GM18951 (cell line): Measurements from ENCODE around the gene R3HDM2.
"Not testable (repeated sequence)": the region's sequence is repeated elsewhere in the genome, so short reads cannot be mapped to it uniquely, and the experiment has no call there.

Source experiments
- POLR2A ChIP-seq: IDR thresholded peaks from 4 replicates; pipeline ENCODE4 v1.6.1; 2011; ENCODE audit warnings: mild to moderate bottlenecking; ENCODE audit not compliant: insufficient read length, insufficient read depth; ENCODE audit errors: extremely low read depth
- in situ Hi-C: fragments of 300-500 bp; cut with MboI; formaldehyde crosslinking; loops from one replicate; pipeline ENCODE4 v1.12.0; 2022; ENCODE audit warnings: low sequenced_read_pairs, mixed read lengths, inconsistent platforms; ENCODE audit not compliant: unreplicated experiment

R3HDM2 gene

DNA sequence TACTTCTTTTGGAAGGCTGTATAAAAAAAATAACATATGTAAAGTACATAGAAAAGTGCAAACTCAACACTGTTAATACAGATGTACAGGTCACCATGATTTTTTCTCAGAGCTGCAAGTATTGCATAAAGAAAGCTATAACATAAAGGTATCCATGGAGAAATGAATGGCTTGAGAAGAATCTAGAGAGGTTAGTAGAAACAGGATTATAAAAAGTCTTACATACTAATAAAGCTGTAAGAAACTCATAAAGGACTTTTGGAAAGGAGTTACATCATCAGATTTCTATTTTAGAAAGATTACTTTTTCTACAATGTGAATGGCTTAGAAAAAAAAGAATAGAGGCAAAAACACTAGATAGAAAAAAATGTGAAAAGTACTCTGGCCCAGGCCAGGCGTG is 46.4 kb downstream of the R3HDM2 start:
- no peak for TF ChIP-seq POLR2A

DNA sequence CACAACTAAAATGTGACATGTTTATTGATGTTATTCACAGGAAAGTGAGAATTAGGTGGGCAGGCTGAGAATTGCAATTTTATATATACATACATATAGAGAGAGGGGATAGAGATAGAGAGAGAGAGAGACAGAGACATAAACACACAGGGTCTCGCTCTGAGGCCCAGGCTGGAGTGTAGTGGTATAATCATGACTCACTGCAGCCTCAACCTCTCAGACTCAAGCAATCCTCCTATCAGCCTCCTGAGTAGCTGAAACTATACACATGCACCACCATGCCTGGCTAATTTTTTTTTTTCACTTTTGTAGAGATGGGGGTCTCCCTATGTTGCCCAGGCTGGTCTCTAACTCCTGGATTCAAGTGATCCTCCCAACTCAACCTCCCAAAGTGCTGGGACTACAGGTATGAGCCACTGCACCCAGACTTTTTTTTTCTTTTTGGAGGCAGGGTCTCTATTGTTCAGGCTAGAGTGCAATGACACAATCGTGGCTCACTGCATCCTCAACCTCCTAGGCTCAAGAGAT is 49.1 kb downstream of the R3HDM2 start:
- in situ Hi-C loops, result no loop called here
- no peak for TF ChIP-seq POLR2A

More for the DNA sequence above, 46.4 kb downstream of the R3HDM2 start:
- in situ Hi-C loops, result no loop called here

DNA sequence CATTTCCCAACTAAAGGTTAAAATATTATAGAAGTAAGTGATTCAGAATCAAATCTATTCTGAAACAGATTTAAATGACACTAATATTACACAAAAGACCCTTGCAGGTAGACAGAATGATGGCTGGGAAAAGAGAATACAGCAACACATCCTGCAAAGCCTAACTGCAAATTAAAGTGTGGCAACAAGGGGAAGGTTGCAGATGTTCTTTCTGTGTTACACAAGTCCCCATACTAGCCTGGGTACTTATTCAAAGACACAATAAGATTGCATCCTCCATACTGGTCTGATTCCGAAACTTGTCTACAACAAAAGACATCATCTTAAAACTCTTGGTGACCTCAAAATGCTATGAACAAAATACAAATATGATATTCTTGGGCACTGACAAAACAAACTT is 50.5 kb downstream of the R3HDM2 start:
- in situ Hi-C loops, result no loop called here

DNA sequence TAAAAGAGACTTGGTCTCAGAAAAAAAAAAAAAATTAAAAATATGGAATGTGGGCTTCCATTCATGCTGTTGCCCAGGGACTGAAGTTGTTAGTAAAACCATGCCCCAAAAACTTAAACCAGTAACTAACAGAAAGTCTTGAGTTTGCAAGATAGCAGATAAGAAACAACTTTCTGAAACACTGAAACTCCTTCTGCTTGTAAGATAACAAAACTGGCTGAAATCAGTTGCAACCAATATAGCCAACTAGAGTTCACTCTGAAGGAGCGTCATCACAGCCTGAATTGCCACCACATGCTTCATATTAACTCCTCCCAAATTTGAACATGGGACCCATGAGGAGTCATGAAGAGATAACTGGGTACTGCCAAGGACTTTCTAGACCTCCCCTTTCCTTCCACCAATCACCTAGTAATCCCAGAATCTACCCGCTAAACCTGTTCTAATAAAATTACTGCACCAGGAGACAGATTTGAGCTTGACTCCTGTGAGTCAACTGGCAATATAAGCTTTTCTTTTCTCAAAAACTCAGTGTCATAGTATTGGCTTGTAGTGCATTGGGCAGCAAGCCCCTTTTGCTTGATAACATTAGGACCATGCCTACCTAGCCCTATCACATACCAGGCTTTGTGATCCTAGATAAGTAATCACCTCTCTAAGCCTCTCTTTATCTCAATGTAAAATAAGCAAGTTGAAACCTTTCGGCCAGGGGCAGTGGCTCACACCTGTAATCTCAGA is 53.6 kb downstream of the R3HDM2 start:
- in situ Hi-C loops, result no loop called here
- no peak for TF ChIP-seq POLR2A

More for the DNA sequence above, 50.5 kb downstream of the R3HDM2 start:
- TF ChIP-seq POLR2A, result no peak

DNA sequence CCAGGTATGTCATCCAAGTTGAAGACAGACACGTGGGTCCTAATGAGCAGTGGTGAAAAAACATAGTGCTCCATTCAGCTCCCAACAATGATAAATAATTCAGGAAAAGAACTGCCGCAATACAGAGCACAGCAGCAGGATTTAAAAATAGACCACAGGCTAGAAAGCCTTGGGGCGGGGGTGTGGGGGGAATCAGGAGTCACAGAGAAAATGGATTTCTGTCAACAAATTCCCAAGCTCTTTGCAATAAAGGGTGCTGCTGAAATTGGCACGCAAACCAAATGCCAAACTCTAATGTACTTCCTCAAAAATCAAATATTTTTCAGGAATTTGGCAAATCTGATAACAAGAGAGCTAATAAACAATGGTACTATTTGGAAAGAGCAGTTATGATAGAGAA is 58.6 kb downstream of the R3HDM2 start:
- in situ Hi-C loops, result no loop called here
- TF ChIP-seq POLR2A, result no peak

DNA sequence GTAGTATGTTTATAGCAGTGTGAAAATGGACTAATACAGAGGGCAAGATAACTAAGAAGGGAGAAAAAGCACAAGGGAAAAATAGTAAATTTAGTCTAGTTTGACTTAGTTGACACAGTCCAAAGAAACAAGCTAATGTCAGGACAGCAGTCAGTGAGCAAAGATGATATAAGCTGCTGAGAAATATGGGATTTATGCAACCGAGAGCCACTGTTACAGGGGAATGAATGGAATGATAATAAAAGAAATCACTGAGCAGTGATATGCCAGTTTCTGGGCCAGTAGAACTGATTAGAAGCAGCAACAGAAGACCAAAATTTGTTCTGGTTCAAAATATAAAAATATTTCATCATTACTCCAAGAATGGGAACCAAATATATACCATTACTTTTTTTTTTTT is 60.1 kb downstream of the R3HDM2 start:
- in situ Hi-C loops, result no loop called here
- no peak for TF ChIP-seq POLR2A

DNA sequence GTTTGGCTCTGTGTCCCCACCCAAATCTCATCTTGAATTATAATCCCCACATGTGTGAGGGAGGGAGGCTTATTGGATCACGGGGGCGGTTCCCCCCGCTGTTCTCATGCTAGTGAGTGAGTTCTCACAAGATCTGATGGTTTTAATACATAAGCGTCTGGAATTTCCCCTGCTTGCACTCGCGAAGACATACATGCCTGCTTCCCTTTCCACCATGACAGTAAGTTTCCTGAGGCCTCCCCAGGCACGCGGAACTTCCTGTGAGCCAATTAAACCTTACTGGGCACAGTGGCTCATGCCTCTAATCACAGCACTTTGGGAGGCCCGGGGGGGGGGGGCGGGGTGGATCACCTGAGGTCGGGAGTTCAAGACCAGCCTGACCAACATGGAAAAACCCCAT is 60.8 kb downstream of the R3HDM2 start:
- in situ Hi-C loops, result no loop called here
- no peak for TF ChIP-seq POLR2A

DNA sequence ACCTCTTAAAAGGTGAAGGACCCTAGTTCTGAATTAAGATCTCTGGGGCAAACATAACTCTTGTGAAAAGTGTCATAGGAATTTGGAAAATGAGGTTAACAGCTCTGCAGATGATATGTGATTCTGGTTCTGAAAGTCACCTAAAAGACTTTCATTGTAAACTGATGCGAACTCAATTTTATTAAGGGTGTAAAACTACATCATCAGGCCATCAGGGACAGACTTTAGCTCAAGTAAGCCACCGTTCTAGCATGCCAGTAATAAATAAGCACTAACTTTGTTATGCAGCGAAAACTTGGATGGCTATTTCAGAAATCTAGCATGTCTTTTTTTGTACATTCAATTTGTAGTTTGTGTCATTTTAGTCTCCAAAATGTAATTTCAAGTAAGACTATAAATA is 61.6 kb downstream of the R3HDM2 start:
- TF ChIP-seq POLR2A, result no peak
- in situ Hi-C loops, result no loop called here

DNA sequence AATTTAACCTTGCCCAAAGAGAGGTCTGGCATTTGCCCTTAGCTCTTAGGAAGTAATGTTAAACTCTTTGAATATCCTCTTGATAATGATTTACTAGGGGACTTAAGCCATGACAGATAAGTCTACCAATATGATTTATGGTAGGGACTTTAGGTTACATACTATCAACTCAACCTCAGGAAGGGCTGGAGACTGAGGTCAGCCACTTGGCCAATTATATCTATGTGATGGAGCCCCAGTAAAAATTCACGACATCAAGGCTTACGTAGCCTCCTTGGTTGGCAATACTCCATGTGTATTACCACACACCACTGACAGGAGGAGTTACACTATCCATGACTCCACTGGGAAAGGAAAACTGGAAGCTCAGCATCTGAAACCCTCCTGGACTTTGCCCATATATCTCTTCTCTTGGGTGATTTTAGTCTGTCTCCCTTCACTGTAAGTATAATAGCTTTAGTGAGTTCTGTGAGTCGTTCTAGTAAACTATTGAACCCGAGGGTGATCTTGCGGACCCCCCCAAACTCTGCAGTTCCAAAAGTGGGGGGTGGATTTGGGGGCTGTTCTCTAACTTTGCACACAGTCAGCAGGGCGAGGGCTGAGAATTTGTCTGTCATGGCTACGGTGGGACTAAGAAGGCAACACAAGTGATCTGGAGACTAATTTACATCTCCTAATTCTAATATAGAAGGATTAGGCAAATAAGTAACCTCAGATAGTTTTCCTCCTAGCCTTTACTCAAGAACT is 62.3 kb downstream of the R3HDM2 start:
- in situ Hi-C loops, result no loop called here
- TF ChIP-seq POLR2A, result no peak

DNA sequence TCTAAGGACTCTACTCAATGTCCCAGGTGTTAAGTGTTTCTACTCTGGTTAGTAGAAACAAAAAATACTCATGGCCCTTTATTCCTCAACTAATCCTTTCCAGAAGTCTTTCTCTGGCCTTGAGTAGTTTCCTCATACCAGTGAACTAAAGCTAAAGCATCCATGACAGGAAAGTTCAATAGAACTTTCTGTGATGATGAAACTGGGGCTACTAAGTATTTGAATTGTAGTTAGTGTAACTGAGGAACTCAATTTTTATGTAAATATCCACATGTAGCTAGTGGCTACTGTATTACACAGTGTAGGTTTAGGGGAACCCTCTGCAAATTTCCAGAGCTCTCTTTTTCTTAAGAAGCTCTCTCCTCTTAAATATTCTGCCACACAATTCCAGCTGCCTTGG is 63.7 kb downstream of the R3HDM2 start:
- in situ Hi-C loops, result no loop called here
- TF ChIP-seq POLR2A, result no peak

DNA sequence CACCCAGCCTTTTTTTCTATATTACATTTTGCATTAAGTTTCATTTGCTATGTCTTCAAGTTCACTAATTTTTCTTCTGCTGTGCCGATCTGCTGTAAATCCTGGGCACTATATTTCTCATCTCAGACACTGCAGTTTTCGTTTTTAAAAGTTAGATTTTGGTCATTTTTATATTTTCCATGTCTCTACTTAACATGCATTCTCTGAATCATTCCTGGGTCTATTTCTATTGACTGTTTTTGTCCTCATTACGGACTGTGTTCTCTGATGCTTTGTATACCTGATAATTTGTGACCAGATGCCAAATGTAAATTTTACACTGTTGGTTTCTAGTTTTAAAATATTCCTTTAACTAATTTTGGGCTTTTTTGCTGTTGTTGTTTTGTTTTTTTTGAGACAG is 64.5 kb downstream of the R3HDM2 start:
- TF ChIP-seq POLR2A, result no peak
- in situ Hi-C loops, result no loop called here

DNA sequence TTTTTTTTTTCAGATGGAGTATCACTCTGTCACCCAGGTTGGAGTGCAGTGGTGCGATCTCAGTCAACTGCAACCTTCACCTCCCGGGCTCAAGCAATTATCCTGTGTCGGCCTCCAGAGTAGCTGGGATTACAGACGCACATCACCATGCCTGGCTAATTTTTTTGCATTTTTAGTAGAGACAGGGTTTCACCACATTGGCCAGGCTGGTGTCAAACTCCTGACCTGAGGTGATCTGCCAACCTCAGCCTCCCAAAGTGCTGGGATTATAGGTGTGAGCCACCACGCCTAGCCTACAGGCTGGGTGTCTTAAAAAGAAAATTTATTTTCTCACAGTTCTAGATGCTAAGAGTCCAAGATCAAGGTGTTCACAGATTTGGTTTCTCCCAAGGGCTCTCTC is 66.7 kb downstream of the R3HDM2 start:
- in situ Hi-C loops, result not testable (repeated sequence)

DNA sequence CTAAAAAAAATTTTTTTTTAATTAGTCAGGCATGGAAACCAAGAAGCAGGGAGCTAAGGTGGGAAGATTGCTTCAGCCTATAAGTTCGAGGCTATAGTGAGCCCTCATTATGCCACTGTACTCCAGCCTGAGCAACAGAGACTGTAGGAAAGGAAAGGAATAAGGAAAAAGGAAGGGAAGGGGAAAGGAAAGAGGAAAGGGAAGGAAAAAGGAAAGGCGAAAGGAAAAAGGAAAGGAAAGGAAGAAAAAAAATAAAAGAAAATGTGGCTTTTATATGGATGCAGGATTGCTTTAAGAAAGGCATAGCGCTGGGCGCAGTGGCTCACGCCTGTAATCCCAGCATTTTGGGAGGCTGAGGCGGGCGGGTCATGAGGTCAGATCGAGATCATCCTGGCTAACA is 70.4 kb downstream of the R3HDM2 start:
- no peak for TF ChIP-seq POLR2A
- in situ Hi-C loops, result no loop called here

DNA sequence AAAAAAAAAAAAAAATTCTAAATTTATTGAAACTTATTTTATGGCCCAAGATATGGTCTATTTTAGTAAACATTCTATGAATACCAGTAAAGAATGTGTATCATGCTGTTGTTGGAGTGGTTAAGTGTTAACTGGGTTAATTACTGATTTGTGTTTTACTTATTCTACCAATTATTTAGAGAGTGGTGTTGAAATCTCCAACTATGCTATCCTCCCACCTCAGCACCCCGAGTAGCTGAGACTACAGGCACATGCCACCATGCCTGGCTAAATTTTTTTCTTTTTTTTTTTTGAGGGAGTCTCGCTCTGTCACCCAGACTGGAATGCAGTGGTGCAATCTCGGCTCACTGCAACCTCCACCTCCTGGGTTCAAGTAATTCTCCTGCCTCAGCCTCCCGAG is 72.2 kb downstream of the R3HDM2 start:
- in situ Hi-C loops, result no loop called here
- no peak for TF ChIP-seq POLR2A

DNA sequence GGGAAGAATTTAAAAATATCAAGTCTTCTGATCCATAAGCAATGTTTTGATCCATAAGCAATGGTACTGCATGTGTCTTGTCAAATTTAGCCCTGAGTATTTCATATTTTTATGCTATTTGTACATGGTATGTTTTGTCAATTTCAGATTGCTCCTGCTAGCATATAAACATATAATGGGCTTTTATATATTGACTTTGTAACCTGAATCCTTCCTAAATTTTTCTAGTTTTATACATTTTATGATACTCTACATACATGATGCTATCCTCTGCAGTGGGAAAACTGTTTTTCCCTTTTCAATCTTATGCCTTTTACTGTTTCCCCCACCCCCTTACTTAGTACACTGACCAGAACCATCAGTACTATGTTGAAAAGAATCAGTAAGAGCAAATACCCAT is 75.1 kb downstream of the R3HDM2 start:
- in situ Hi-C loops, result no loop called here
- no peak for TF ChIP-seq POLR2A

DNA sequence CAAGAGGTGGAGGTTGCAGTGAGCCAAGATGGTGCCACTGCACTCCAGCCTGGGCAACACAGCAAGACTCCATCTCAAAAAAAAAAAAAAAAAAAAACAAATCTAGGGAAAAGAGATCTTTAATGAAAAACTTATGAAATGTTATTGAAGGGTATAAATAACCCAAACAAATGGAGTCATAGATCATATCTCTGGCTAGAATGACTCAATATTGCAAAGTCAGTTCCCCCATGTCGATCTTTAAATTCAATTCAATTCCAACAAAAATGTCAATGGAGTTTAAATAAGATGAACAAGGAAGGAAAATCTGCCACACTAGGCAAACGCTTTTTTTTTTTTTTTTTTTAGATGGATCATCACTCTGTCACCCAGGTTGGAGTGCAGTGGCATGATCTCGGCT is 78.7 kb downstream of the R3HDM2 start:
- in situ Hi-C loops, result no loop called here
- no peak for TF ChIP-seq POLR2A
